Measurements from ENCODE around the gene ABCB1.

DNA sequence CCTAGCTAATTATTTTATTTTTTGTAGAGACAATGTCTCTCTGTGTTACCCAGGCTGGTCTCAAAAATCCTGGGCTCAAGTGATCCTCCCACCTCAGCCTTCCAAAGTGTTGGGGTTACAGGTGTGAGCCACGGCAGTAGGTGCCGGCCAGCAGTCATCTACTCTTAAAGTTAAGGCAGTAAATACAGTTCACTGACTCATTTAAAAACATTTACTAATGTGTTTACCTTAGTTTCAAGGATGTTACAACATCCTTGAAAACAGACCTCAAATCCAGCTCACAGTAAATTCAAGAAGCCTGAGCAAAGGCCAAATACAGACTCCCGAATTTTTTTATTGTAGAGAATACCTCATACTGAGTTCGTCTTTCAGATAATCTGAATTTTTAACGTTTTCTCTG, 95.6 kb downstream of the ABCB1 start:
- TF ChIP-seq, protein P1, sequence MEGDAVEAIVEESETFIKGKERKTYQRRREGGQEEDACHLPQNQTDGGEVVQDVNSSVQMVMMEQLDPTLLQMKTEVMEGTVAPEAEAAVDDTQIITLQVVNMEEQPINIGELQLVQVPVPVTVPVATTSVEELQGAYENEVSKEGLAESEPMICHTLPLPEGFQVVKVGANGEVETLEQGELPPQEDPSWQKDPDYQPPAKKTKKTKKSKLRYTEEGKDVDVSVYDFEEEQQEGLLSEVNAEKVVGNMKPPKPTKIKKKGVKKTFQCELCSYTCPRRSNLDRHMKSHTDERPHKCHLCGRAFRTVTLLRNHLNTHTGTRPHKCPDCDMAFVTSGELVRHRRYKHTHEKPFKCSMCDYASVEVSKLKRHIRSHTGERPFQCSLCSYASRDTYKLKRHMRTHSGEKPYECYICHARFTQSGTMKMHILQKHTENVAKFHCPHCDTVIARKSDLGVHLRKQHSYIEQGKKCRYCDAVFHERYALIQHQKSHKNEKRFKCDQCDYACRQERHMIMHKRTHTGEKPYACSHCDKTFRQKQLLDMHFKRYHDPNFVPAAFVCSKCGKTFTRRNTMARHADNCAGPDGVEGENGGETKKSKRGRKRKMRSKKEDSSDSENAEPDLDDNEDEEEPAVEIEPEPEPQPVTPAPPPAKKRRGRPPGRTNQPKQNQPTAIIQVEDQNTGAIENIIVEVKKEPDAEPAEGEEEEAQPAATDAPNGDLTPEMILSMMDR (IDR thresholded peaks at IDR 0.05) = no peak
- no peak for TF ChIP-seq POLR2A (IDR thresholded peaks at IDR 0.05)

Measured in body of pancreas (tissue), 4 donors.